ENCODE results near the gene COX20. TPM values are rescaled to one million over a fixed set of nuclear protein-coding genes. Genes with fewer than 3 reads are reported as not detected.

COX20 gene
- total RNA-seq, 1 experiment from 2014 or later, result 33.1 TPM

- DNase-seq (ENCODE audit: low spot score) (no peak), ATAC-seq (no peak)
- H3K9me3 Mint-ChIP-seq, result no peaks in the 10 kb centered on the region
- H3K27me3 Mint-ChIP-seq (ENCODE audit: low read depth), result no peaks in the 10 kb centered on the region
- TF ChIP-seq ERG (CRISPR knock-in tag; IDR thresholded peaks at IDR 0.05), result 0 out of 2 replicates have a peak, but pooled peaks have one; percentile 18
- no peak for TF ChIP-seq SOX15 (CRISPR knock-in tag; IDR thresholded peaks at IDR 0.05)
- TF ChIP-seq MLX (CRISPR knock-in tag; IDR thresholded peaks at IDR 0.05), result no peak
- TF ChIP-seq STAT6 (CRISPR knock-in tag; conservative IDR thresholded peaks at IDR 0.05; ENCODE audit: low read depth), result no peak
- TF ChIP-seq EMX1 (CRISPR knock-in tag; IDR thresholded peaks at IDR 0.05), result no peak
- no peak overlapping the region for H3K4me3 Mint-ChIP-seq
- H3K4me1 Mint-ChIP-seq, result peaks cover 38% of the 10 kb centered on the region
- ChIA-PET CTCF (interaction anchor here (1.3 to 1.7 kb wide), 2 partner anchors 203 kb away, joined by 5 to 7 read pairs; no protein-coding TSS in a partner anchor), POLR2A (no interaction called here)
- H3K36me3 Mint-ChIP-seq, result peaks cover 36% of the 10 kb centered on the region
- peak overlapping the region; percentile 58 for H3K27ac Mint-ChIP-seq
These were observed 4.8 kb downstream of the COX20 start for GRCh38 chr1:244840219-244840794.

GRCh38 chr1:244841273-244841927 is 5.9 kb downstream of the COX20 start:
- no peaks in the 10 kb centered on the region for H3K27me3 Mint-ChIP-seq (ENCODE audit: low read depth)
- ChIA-PET CTCF (interaction anchor here (1.3 kb wide), 1 partner anchor 201 kb away, joined by 5 read pairs; no protein-coding TSS in a partner anchor), POLR2A (interaction anchor here (0.8 kb wide), 1 partner anchor 127 kb away, joined by 3 read pairs; no protein-coding TSS in a partner anchor)
- H3K4me1 Mint-ChIP-seq, result peaks cover 38% of the 10 kb centered on the region
- ATAC-seq (no peak), DNase-seq (ENCODE audit: low spot score) (no peak)
- H3K36me3 Mint-ChIP-seq, result peaks cover 45% of the 10 kb centered on the region
- peak overlapping the region; percentile 52 for H3K27ac Mint-ChIP-seq
- H3K9me3 Mint-ChIP-seq, result no peaks in the 10 kb centered on the region
- H3K4me3 Mint-ChIP-seq, result no peak overlapping the region
- TF ChIP-seq ZNF219 (CRISPR knock-in tag; IDR thresholded peaks at IDR 0.05; ENCODE audit: borderline replicate concordance), result no peak

- CTCF ChIA-PET, result no interaction called here
- peaks cover 60% of the 10 kb centered on the region for H3K36me3 Mint-ChIP-seq
These were observed 7.9 kb downstream of the COX20 start for GRCh38 chr1:244843148-244843978.

More at GRCh38 chr1:244843148-244843978, 7.9 kb downstream of the COX20 start:
- POLR2A ChIA-PET, result no interaction called here
- Mint-ChIP-seq H3K27ac (no peak overlapping the region), H3K9me3 (no peaks in the 10 kb centered on the region), H3K27me3 (ENCODE audit: low read depth) (no peaks in the 10 kb centered on the region), H3K4me1 (peaks cover 22% of the 10 kb centered on the region), H3K4me3 (no peak overlapping the region)
- TF ChIP-seq CBFB (CRISPR knock-in tag; IDR thresholded peaks at IDR 0.05; ENCODE audit: low read depth), result no peak
- 0 out of 2 replicates have a peak, but pooled peaks have one; percentile 15 for TF ChIP-seq ZNF425 (CRISPR knock-in tag; conservative IDR thresholded peaks at IDR 0.05)
- ATAC-seq, result no peak
- DNase-seq (ENCODE audit: low spot score), result no peak
